ENCODE results near the gene SLC29A1. TPM values are rescaled to one million over a fixed set of nuclear protein-coding genes. Genes with fewer than 3 reads are reported as not detected.
A peak's percentile ranks its signal among the peaks of the same experiment; 100 is the strongest.

The SLC29A1 gene
- total RNA-seq, 1 donor from 2014 or later: 1.8 TPM

GRCh38 chr6:44234101-44235025 lies 11.0 kb downstream of the SLC29A1 start:
- FAIRE-seq: no peak

DNA sequence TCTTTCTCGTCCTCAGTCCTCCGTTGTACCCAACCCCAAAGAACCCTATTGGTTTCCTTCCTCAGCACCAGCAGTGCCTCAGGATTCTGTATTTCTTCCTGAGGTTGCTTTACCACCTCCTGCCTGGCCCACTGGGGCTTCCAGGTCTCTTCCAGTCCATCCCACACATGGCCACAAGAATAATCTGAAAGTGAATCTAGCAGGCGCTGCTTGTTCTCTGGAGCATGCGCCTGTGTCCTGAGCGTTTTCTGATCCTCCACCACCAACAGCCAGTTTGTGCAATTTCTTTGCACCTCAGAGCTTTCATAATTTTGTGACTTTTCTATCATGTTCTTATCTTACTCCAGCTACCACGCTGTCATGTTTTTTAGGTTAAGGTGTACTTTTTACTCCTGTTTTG lies 11.9 kb downstream of the SLC29A1 start:
- Histone ChIP-seq H3K36me3 (ENCODE audit: control insufficient read depth, insufficient read depth, low read length) (no peaks in the 10 kb centered on the region), H3K4me3 (ENCODE audit: low read depth, low read length) (no peak overlapping the region), H3K27me3 (ENCODE audit: control insufficient read depth, insufficient read depth, low read length) (no peaks in the 10 kb centered on the region)
- TF ChIP-seq CTCF (IDR thresholded peaks at IDR 0.05; ENCODE audit: insufficient read depth, low read length, severe bottlenecking): no peak
- FAIRE-seq: no peak
- DNase-seq (ENCODE audit: low read depth): no peak

More at GRCh38 chr6:44234101-44235025, 11.0 kb downstream of the SLC29A1 start:
- H3K36me3 ChIP-seq (ENCODE audit: control insufficient read depth, insufficient read depth, low read length): no peaks in the 10 kb centered on the region
- TF ChIP-seq CTCF (IDR thresholded peaks at IDR 0.05; ENCODE audit: insufficient read depth, low read length, severe bottlenecking): peak; percentile 73
- DNase-seq (ENCODE audit: low read depth): peak; percentile 76
- H3K27me3 ChIP-seq (ENCODE audit: control insufficient read depth, insufficient read depth, low read length): no peaks in the 10 kb centered on the region
- H3K4me3 ChIP-seq (ENCODE audit: low read depth, low read length): no peak overlapping the region

GRCh38 chr6:44235891-44236516 lies 12.6 kb downstream of the SLC29A1 start:
- no peak overlapping the region for H3K4me3 ChIP-seq (ENCODE audit: low read depth, low read length)
- H3K27me3 ChIP-seq (ENCODE audit: control insufficient read depth, insufficient read depth, low read length): no peaks in the 10 kb centered on the region
- H3K36me3 ChIP-seq (ENCODE audit: control insufficient read depth, insufficient read depth, low read length): no peaks in the 10 kb centered on the region
- DNase-seq (ENCODE audit: low read depth) (no peak), FAIRE-seq (no peak)
- no peak for TF ChIP-seq CTCF (IDR thresholded peaks at IDR 0.05; ENCODE audit: insufficient read depth, low read length, severe bottlenecking)

DNA sequence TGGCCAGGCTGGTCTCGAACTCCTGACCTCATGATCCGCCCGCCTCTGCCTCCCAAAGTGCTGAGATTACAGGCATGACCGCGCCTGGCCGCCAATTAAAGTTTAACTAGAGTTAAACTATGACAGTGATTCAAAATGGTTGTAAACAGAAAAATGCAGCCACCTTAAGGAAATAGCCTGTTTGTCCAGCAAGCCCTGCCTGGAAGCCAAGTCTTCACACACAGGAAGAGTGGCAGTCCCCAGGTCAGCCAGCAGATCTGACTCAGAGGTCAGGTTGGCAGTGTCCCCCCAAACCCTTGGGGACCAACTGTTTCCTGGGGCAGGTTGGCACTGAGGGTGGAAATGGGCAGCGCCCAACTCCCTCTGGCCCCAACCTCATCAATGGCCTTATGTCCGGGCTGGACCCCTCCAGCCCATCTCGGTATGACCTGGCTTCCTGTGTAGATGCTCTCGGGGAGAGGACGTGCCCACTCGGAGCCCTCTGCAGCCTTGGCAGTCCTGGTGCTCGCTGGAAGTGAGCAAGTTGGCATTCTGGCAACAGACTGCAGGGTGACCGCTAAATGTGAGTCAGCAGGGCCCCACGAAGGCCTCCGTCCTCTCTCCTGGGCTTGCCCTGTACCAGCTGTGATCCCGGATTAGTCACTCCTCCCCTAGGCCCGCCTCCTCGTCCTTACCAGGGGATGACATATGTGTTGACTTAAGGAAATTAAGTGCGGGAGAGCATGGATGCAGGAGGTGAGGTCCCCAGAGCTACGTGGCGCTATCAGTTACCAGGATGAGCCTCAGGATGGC lies 13.8 kb downstream of the SLC29A1 start:
- H3K4me3 ChIP-seq (ENCODE audit: low read depth, low read length): peak overlapping the region; percentile 57
- FAIRE-seq (peak; percentile 82), DNase-seq (ENCODE audit: low read depth) (peak; percentile 98)
- no peak for TF ChIP-seq CTCF (IDR thresholded peaks at IDR 0.05; ENCODE audit: insufficient read depth, low read length, severe bottlenecking)
- H3K36me3 ChIP-seq (ENCODE audit: control insufficient read depth, insufficient read depth, low read length): no peaks in the 10 kb centered on the region
- no peaks in the 10 kb centered on the region for H3K27me3 ChIP-seq (ENCODE audit: control insufficient read depth, insufficient read depth, low read length)

DNA sequence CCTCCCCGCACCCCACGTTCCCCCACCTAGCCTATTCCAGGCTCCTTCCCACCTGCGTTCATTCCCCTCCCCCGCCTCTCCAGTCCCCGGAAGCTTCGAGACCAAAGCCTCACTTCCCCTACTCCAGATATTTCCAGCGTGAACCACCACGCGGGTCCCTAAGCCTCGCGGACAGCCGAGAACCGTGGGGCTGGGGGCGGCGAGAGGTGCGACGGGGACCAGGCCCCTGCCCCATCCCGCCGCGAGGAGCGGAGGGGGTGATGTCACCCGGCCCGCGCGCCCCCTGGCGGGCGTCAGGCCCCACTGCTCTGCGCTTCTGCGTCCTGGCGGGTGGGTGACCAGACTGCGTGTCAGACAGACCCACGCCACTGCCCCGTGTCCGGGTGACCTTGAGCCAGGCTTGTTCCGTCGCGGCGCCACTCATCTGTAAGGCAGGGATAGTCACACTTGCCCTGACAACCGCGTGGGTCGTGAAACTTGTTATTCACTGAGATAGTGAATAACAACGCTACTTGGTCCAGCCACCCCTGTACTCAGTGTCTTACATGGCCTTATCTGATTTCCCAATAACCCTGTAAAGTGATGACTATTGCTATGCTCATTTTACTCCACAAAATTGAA lies 14.5 kb downstream of the SLC29A1 start:
- DNase-seq (ENCODE audit: low read depth): no peak

More for the DNA sequence above, 14.5 kb downstream of the SLC29A1 start:
- peaks cover 1% of the 10 kb centered on the region for H3K27me3 ChIP-seq (ENCODE audit: control insufficient read depth, insufficient read depth, low read length)
- no peaks in the 10 kb centered on the region for H3K36me3 ChIP-seq (ENCODE audit: control insufficient read depth, insufficient read depth, low read length)
- peak overlapping the region; percentile 57 for H3K4me3 ChIP-seq (ENCODE audit: low read depth, low read length)
- TF ChIP-seq CTCF (IDR thresholded peaks at IDR 0.05; ENCODE audit: insufficient read depth, low read length, severe bottlenecking): peak; percentile 99
- FAIRE-seq: no peak
